Fibroblast of mammary gland (primary cell): ENCODE measurements around the gene STK17B.
"Not testable (repeated sequence)": the region's sequence is repeated elsewhere in the genome, so short reads cannot be mapped to it uniquely, and the experiment has no call there.

Source experiments
- DNase-seq: peaks from one replicate; pipeline ENCODE4 v3.0.0-alpha.2; 2010; ENCODE audit warnings: low read depth
- H3K4me3 ChIP-seq: 2 replicates; pipeline ENCODE4 v1.5.1; 2011; ENCODE audit warnings: low read depth, mild to moderate bottlenecking, low read length, moderate library complexity; ENCODE audit not compliant: control insufficient read depth
- TF ChIP-seq, protein P1 (sequence below): conservative IDR thresholded peaks from 2 replicates; pipeline ENCODE4 v1.5.1; 2011; ENCODE audit warnings: low read depth, low read length, inconsistent platforms; ENCODE audit not compliant: control insufficient read depth, insufficient read depth

Gene STK17B

DNA sequence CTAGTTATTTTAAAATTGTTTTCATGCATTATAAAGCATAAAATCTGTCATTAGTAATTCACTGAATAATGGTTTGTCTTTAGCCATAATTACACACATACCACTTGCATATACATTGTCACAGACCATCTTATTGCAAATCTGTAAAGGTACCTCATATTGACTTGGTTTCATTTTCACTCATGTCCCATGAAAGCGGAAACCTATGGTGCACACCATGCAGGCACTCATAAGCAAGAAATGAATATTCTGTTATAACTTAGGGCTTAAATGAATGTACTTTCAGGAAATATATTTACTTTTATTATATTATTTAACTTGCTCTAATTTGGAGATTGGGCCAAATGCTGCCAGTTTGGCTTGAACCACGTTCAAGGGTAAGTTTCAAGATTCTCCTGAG, 29.2 kb upstream of the STK17B start:
- no peak overlapping the region for H3K4me3 ChIP-seq
- TF ChIP-seq, protein P1, sequence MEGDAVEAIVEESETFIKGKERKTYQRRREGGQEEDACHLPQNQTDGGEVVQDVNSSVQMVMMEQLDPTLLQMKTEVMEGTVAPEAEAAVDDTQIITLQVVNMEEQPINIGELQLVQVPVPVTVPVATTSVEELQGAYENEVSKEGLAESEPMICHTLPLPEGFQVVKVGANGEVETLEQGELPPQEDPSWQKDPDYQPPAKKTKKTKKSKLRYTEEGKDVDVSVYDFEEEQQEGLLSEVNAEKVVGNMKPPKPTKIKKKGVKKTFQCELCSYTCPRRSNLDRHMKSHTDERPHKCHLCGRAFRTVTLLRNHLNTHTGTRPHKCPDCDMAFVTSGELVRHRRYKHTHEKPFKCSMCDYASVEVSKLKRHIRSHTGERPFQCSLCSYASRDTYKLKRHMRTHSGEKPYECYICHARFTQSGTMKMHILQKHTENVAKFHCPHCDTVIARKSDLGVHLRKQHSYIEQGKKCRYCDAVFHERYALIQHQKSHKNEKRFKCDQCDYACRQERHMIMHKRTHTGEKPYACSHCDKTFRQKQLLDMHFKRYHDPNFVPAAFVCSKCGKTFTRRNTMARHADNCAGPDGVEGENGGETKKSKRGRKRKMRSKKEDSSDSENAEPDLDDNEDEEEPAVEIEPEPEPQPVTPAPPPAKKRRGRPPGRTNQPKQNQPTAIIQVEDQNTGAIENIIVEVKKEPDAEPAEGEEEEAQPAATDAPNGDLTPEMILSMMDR: no peak
- DNase-seq: no peak

DNA sequence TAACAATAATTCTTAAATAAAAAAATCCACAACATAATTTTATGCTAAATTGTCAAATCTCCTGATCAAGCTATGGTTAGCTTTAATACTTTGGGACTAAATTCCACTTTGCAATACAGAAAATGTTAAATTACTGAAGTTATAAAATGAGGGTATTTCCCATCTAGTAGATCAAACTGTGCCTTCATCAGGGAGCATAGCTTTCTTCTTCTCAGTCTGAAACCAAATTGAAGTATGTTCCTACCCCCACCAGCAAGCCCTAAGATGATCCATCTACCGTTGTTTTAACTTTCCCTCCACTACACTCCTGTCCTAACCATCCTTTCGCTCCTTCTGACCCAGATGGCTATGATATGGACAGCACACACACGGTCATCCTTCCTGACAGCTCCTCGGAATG, 24.4 kb upstream of the STK17B start:
- H3K4me3 ChIP-seq: no peak overlapping the region
- TF ChIP-seq, protein P1: no peak
- DNase-seq: no peak

GRCh38 chr2:196195302-196195701, 23.9 kb upstream of the STK17B start:
- H3K4me3 ChIP-seq: no peak overlapping the region
- TF ChIP-seq, protein P1: no peak
- DNase-seq: no peak

- TF ChIP-seq, protein P1: no peak
- DNase-seq: no peak
- no peak overlapping the region for H3K4me3 ChIP-seq
Measured at GRCh38 chr2:196191541-196191940, 20.2 kb upstream of the STK17B start.

DNA sequence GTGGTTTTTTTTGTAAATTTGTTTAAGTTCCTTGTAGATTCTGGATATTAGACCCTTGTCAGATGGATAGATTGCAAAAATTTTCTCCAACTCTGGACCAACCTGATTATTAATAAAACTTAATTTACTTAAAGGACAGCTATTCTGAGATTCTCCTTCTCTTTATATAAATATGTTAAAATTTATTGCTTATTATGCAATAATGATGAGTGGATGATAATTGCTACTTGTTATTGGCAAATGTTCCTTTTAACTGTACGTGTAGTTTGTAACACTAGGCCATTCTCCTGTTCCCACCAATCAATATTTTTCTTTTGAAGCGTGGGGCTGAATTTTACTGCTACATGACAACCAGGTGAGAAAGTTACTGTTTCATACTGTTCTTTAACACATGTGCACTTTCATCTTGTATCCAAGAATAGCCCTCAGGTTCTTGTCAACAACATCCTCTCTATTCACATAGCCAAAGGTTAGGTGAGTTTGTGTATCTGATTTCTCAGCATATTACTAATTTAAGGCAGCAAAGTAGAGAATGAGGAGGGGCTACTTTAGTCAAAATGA, 16.6 kb upstream of the STK17B start:
- TF ChIP-seq, protein P1: no peak

DNA sequence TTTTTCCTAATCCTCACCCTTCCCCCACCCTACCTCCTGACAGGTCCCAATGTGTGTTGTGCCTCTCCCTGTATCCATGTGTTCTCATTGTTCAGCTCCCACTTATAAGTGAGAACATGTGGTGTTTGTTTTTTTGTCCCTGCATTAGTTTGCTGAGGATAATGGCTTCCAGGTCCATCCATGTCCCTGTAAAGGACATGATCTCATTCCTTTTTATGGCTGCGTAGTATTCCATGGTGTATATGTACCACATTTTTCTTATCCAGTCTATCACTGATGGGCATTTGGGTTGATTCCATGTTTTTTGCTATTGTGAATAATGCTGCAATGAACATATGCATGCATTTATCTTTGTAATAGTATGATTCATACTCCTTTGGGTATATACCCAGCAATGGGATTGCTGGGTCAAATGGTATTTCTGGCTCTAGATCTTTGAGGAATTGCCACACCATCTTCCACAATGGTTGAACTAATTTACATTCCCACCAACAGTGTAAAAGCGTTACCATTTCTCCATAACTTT, 15.9 kb upstream of the STK17B start:
- not testable (repeated sequence) for H3K4me3 ChIP-seq

More for the DNA sequence above, 16.6 kb upstream of the STK17B start:
- no peak for DNase-seq
- H3K4me3 ChIP-seq: no peak overlapping the region

GRCh38 chr2:196186266-196186980, 15.0 kb upstream of the STK17B start:
- TF ChIP-seq, protein P1: no peak
- DNase-seq: no peak
- H3K4me3 ChIP-seq: no peak overlapping the region

More for the DNA sequence above, 15.9 kb upstream of the STK17B start:
- DNase-seq: peak; percentile 43
